Fibroblast of upper back skin (primary cell): ENCODE data around the gene CUBN.
A peak's percentile ranks its signal among the peaks of the same experiment; 100 is the strongest.

Experiments used
- DNase-seq: peaks from one replicate; pipeline ENCODE4 v3.0.0-alpha.2; 2013

Gene CUBN

DNA sequence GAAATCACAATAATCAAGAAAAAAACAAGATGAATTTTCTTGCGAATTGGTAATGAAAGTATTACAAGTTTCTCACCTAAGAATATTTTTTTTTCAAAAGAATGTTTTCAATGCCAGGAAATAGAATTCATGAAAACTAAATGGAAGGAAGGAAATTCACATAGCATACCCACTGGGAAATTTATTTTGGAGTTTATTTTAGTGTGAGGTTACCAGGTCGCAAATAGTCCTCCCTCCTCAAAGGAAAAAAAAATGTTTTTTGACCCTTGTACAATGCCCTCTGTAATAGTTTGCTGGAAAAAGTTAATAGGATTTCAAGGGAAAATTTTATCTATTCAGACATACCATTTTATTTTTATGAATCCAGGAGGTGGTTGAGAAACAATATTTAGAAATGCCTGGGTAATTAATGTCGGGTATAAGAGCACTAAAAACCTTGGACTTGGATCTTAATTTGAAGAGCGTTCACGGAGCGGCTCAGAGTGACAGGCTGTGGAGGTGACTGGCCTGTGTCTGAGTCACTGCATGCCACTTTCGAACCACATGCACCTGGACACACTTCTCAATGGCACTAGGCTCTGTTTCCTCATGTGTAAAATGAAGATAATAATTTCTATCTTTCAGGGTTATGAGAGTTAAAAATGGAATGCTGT is 28.2 kb downstream of the CUBN start:
- no peak for DNase-seq

- no peak for DNase-seq
Measured at GRCh38 chr10:17100586-17100985, 29.0 kb downstream of the CUBN start.

DNA sequence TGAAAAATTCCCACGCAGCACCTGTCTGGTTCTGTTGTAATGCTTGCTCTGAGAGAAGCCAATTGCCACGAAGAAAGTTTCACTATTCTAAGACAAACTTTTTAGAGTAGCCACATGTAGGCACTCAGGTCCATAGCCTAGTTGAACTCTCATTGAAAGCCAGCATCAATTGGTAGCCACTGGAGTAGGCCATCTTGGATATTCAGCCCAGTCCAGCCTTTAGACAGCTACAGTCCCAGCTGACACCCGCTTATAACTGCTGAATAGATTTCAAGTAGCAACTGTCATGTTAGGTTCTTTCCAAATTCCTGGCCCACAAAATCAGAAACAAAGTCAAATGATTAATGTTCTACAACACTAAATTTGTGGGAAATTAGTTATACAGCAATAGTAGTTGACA is 31.6 kb downstream of the CUBN start:
- DNase-seq = no peak

DNA sequence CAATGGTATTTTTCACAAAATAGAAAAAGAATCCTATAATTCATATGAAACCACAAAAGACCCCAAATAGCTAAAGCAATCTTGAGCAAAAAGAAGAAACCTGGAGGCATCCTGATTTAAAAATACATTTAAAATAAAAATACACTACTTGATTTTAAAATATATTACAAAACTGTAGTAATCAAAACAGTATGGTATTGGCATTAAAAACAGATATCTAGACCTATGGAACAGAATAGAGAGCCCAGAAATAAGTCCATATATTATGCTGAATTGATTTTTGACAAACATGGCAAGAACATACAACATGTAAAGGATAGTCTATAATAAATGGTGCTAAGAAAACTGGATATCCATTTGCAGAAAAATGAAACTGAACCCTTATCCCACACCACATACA is 34.8 kb downstream of the CUBN start:
- no peak for DNase-seq

GRCh38 chr10:17092986-17093803 is 36.4 kb downstream of the CUBN start:
- DNase-seq = no peak

GRCh38 chr10:17092216-17092944 is 37.2 kb downstream of the CUBN start:
- no peak for DNase-seq

- peak; percentile 83 for DNase-seq
Measured at GRCh38 chr10:17088118-17088806, 41.3 kb downstream of the CUBN start.

GRCh38 chr10:17086865-17087367 is 42.7 kb downstream of the CUBN start:
- no peak for DNase-seq

- DNase-seq = peak; percentile 60
Measured at GRCh38 chr10:17085011-17085725, 44.4 kb downstream of the CUBN start.

DNA sequence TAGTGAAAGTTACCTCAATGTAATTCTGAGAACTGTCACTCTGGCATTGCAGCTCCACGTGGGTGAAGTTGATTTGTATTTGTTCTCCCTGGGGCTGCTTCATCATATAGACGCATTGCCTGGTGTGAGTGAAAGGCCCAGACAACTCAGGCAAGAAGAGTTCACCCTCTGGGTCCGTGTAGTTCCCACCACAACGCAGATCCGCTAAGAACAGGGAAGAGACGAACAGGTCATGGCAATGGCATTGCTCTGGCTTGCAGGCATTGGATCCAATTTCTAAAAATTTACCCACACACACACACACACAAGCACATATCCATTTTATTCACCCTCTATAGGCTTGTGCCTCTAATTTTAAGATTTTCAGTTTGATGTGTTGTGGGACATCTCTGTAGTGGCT is 45.4 kb downstream of the CUBN start:
- no peak for DNase-seq

DNA sequence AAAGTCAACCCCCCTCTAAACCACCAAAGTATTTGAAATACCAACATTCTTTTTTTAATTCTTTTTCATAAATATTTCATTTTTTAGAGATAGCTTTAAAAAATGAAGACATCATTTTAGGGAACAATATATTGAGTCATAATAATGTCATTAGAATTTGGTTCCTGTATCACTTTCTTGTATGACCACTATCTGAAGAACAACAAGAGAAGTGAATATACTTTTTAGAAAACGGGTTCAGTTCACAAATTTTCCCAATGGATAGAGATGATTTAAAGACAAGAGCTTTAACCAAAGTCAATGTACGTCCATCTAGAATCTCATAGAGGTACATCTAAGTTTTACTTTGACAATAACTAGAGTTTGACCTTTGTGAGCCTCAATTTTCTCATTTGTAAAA is 48.2 kb downstream of the CUBN start:
- no peak for DNase-seq

GRCh38 chr10:17077890-17078289 is 51.7 kb downstream of the CUBN start:
- DNase-seq = no peak

- peak; percentile 73 for DNase-seq
Measured at GRCh38 chr10:17077346-17077781, 52.2 kb downstream of the CUBN start.

- no peak for DNase-seq
Measured at GRCh38 chr10:17076626-17077345, 52.8 kb downstream of the CUBN start.

DNA sequence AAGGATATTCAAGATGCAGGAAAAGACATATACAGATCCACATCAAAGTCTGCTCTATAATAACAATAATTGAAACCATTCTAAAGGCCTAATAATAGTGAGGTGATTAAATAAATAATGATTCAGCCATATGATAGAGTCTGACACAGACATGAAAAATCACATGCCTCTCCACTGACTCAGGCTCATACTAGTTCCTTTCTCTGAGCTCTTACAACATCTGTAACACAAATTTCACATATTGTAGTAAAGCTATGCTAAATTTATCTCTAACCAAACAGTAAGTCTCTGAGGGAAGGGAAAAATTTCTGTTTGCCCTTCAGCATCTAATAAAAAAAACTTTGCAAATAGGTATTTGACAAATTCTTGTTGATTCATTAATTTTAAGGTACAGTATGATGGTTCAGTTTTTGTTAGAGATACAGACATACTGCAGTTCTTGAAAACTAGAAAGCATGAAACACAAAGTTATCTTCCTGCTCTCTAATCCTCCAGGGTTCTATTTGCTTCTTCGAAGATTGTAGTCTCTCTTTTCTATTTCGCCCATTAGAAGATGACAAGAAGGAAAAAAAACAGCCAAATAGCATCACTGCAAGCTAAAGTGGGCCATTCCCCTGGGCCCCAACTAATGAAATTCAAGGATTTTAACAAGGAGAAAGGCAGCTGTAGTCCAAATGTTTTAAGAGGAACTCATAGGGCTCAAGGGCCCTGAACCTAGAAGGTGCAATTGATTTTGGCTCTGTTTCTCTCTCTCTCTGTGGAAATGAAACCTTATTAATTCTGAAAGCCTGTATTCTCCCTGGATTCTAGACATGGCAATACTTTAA is 53.9 kb downstream of the CUBN start:
- DNase-seq = peak; percentile 96

DNA sequence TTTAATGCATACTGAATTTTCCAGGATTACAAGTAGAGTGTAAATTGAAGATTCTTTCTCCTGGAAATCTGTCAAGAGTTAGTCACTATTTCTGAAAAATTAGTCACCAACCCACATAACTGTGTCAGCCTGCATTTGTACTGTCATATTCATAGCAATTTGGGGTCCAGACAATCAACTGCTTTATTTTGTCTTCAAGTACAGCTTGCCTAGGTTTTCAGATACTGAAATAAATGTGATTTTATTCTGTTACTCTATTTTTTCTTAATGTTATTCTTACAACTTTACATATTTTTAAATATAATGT is 55.1 kb downstream of the CUBN start:
- peak; percentile 71 for DNase-seq

- no peak for DNase-seq
Measured at GRCh38 chr10:17073725-17074540, 55.7 kb downstream of the CUBN start.

GRCh38 chr10:17068953-17069352 is 60.7 kb downstream of the CUBN start:
- DNase-seq = no peak

- peak; percentile 72 for DNase-seq
Measured at GRCh38 chr10:17067376-17068264, 62.0 kb downstream of the CUBN start.
